H9 (cell line): ENCODE measurements around the gene ZBTB22. TPM values are rescaled to one million over a fixed set of nuclear protein-coding genes. Genes with fewer than 3 reads are reported as not detected.

Experiments
- DNase-seq: peaks from one replicate; pipeline ENCODE4 v3.0.0-alpha.2; 2017
- H2AFZ ChIP-seq: one replicate; pipeline ENCODE4 v1.6.1; 2013; ENCODE audit warnings: mild to moderate bottlenecking, low read length, control low read depth, moderate library complexity
- H2AK5ac ChIP-seq: 2 replicates; pipeline ENCODE4 v1.6.1; 2013; ENCODE audit warnings: low read length, control low read depth, mixed read lengths; ENCODE audit not compliant: insufficient read length
- H2BK120ac ChIP-seq: one replicate; pipeline ENCODE4 v1.6.1; 2013; ENCODE audit warnings: low read depth, mild to moderate bottlenecking, low read length, control low read depth, inconsistent platforms; ENCODE audit not compliant: poor library complexity, severe bottlenecking
- H2BK12ac ChIP-seq: 2 replicates; pipeline ENCODE4 v1.6.1; 2013; ENCODE audit warnings: low read length, control low read depth, mixed read lengths, low read depth; ENCODE audit not compliant: insufficient read length
- H2BK15ac ChIP-seq: 2 replicates; pipeline ENCODE4 v1.6.1; 2013; ENCODE audit warnings: low read depth, low read length, control low read depth
- H2BK20ac ChIP-seq: one replicate; pipeline ENCODE4 v1.6.1; 2013; ENCODE audit warnings: low read depth, mild to moderate bottlenecking, low read length, control low read depth, inconsistent platforms; ENCODE audit not compliant: poor library complexity, severe bottlenecking
- H2BK5ac ChIP-seq: 2 replicates; pipeline ENCODE4 v1.6.1; 2013; ENCODE audit warnings: low read length, control low read depth, mixed read lengths; ENCODE audit not compliant: insufficient read length
- H3K14ac ChIP-seq: 2 replicates; pipeline ENCODE4 v1.6.1; 2013; ENCODE audit warnings: low read length, control low read depth; ENCODE audit not compliant: insufficient read depth
- H3K18ac ChIP-seq: 2 replicates; pipeline ENCODE4 v1.6.1; 2013; ENCODE audit warnings: low read depth, mild to moderate bottlenecking, mixed read lengths, low read length, control low read depth; ENCODE audit not compliant: insufficient read length
- H3K23ac ChIP-seq: 2 replicates; pipeline ENCODE4 v1.6.1; 2013; ENCODE audit warnings: low read length, control low read depth, mixed read lengths, low read depth; ENCODE audit not compliant: insufficient read length
- H3K23me2 ChIP-seq: 2 replicates; pipeline ENCODE4 v1.6.1; 2013; ENCODE audit warnings: low read depth, mild to moderate bottlenecking, mixed read lengths, low read length, control low read depth; ENCODE audit not compliant: insufficient read length, poor library complexity, severe bottlenecking
- H3K27ac ChIP-seq: 2 replicates; pipeline ENCODE4 v1.5.1; 2013; ENCODE audit warnings: low read length, control low read depth, mixed read lengths, low read depth; ENCODE audit not compliant: insufficient read length
- H3K27me3 ChIP-seq: 2 replicates; pipeline ENCODE4 v1.6.1; 2013; ENCODE audit warnings: low read length, control low read depth, inconsistent platforms; ENCODE audit not compliant: insufficient read depth
- H3K4ac ChIP-seq: 2 replicates; pipeline ENCODE4 v1.6.1; 2013; ENCODE audit warnings: low read depth, mild to moderate bottlenecking, control low read depth, inconsistent platforms, low read length, moderate library complexity
- H3K4me1 ChIP-seq: 2 replicates; pipeline ENCODE4 v1.6.1; 2013; ENCODE audit warnings: low read length, control low read depth, inconsistent platforms; ENCODE audit not compliant: insufficient read depth
- H3K4me2 ChIP-seq: 2 replicates; pipeline ENCODE4 v1.6.1; 2013; ENCODE audit warnings: low read length, control low read depth, mixed read lengths; ENCODE audit not compliant: insufficient read length, insufficient read depth
- H3K56ac ChIP-seq: 2 replicates; pipeline ENCODE4 v1.6.1; 2013; ENCODE audit warnings: low read depth, mild to moderate bottlenecking, mixed read lengths, low read length, control low read depth; ENCODE audit not compliant: insufficient read length
- H3K79me1 ChIP-seq: 2 replicates; pipeline ENCODE4 v1.6.1; 2013; ENCODE audit warnings: low read depth, mild to moderate bottlenecking, moderate library complexity, low read length, control low read depth, inconsistent platforms; ENCODE audit not compliant: insufficient read depth, poor library complexity, severe bottlenecking
- H3K79me2 ChIP-seq: 2 replicates; pipeline ENCODE4 v1.6.1; 2013; ENCODE audit warnings: low read length, control low read depth, inconsistent platforms; ENCODE audit not compliant: insufficient read depth
- H3K9ac ChIP-seq: 2 replicates; pipeline ENCODE4 v1.6.1; 2013; ENCODE audit warnings: low read length, control low read depth, mixed read lengths; ENCODE audit not compliant: insufficient read length; ENCODE audit errors: extremely low read depth
- H3K9me3 ChIP-seq: one replicate; pipeline ENCODE4 v1.6.1; 2013; ENCODE audit warnings: low read depth, low read length, inconsistent platforms; ENCODE audit not compliant: control insufficient read depth
- H3T11ph ChIP-seq: one replicate; pipeline ENCODE4 v1.6.1; 2013; ENCODE audit warnings: mild to moderate bottlenecking, low read length, control low read depth, inconsistent platforms
- H4K20me1 ChIP-seq: one replicate; pipeline ENCODE4 v1.6.1; 2013; ENCODE audit not compliant: control insufficient read depth, insufficient read length, insufficient read depth
- H4K5ac ChIP-seq: 2 replicates; pipeline ENCODE4 v1.6.1; 2013; ENCODE audit warnings: low read depth, mild to moderate bottlenecking, mixed read lengths, low read length, control low read depth; ENCODE audit not compliant: insufficient read length
- H4K8ac ChIP-seq: replicated peaks from 2 replicates; pipeline ENCODE4 v1.6.1; 2013; ENCODE audit warnings: low read length, control low read depth, mixed read lengths, low read depth; ENCODE audit not compliant: insufficient read length
- H4K91ac ChIP-seq: 2 replicates; pipeline ENCODE4 v1.6.1; 2013; ENCODE audit warnings: low read depth, mild to moderate bottlenecking, moderate library complexity, mixed read lengths, low read length, control low read depth; ENCODE audit not compliant: insufficient read length
- H3K27ac Mint-ChIP-seq, 3 experiments: 2 replicates in 2 of 3; 3 replicates in 1 of 3; pipeline ENCODE4 v1.8.0; 2020 to 2021; ENCODE audit warnings: mixed read lengths in 3 of 3, mild to moderate bottlenecking in 1 of 3, moderate library complexity in 1 of 3
- H3K27me3 Mint-ChIP-seq: 2 replicates; pipeline ENCODE4 v1.8.0; 2021; ENCODE audit warnings: low read depth, mild to moderate bottlenecking, moderate library complexity, mixed read lengths
- H3K36me3 Mint-ChIP-seq, 3 experiments: 2 replicates in 2 of 3; 3 replicates in 1 of 3; pipeline ENCODE4 v1.8.0; 2020 to 2021; ENCODE audit warnings: low read depth in 3 of 3, mixed read lengths in 3 of 3; ENCODE audit not compliant: insufficient read depth in 1 of 3
- H3K4me1 Mint-ChIP-seq, 2 experiments: 2 replicates each; pipeline ENCODE4 v1.8.0; 2020; ENCODE audit warnings: mixed read lengths in 2 of 2
- H3K4me3 Mint-ChIP-seq, 2 experiments: 2 replicates in 1 of 2; 3 replicates in 1 of 2; pipeline ENCODE4 v1.8.0; 2020 to 2021; ENCODE audit warnings: mild to moderate bottlenecking in 2 of 2, mixed read lengths in 2 of 2, moderate library complexity in 1 of 2
- H3K9me3 Mint-ChIP-seq, 2 experiments: 2 replicates in 1 of 2; 3 replicates in 1 of 2; pipeline ENCODE4 v1.8.0; 2020; ENCODE audit warnings: mild to moderate bottlenecking in 2 of 2, mixed read lengths in 2 of 2, moderate library complexity in 1 of 2
- CTCF ChIP-seq: fragments of 200-600 bp; sonication (generic); conservative IDR thresholded peaks from 3 replicates; pipeline ENCODE4 v1.8.0; 2021; ENCODE audit warnings: antibody characterized with exemption, mild to moderate bottlenecking
- WGBS: extraction: QIAGEN DNeasy Blood & Tissue Kit; methylation state at CpG from one replicate; pipeline ENCODE4 v1.1.7; 2013; ENCODE audit warnings: missing lambda C conversion rate, low lambda C conversion rate, mixed read lengths; ENCODE audit not compliant: insufficient read length; ENCODE audit errors: extremely low coverage; 5-methylcytosine and 5-hydroxymethylcytosine counted together
- total RNA-seq: library from RNA; stranded (reverse); gene quantifications from 2 replicates; pipeline ENCODE4 v1.2.1, GENCODE V29; 2021

The ZBTB22 gene
- total RNA-seq, 1 experiment from 2014 or later = 8.1 TPM

GRCh38 chr6:33299237-33299944 is 18.2 kb downstream of the ZBTB22 start:
- Histone ChIP-seq H3K9ac (peak overlapping the region; percentile 85), H3T11ph (no peak overlapping the region), H3K4me2 (peak overlapping the region; percentile 90), H3K79me2 (peaks cover 3% of the 10 kb centered on the region; the same call in 1 of the 2 replicates), H2BK12ac (no peak overlapping the region), H4K8ac (no peak overlapping the region), H2BK5ac (no peak overlapping the region), H3K23me2 (peaks cover 22% of the 10 kb centered on the region), H2AK5ac (no peak overlapping the region), H3K23ac (no peak overlapping the region), H3K14ac (peak overlapping the region; percentile 80), H3K4me1 (no peaks in the 10 kb centered on the region), H2AFZ (no peak overlapping the region), H3K27ac (peak overlapping the region; percentile 91), H3K27me3 (no peaks in the 10 kb centered on the region), H4K5ac (no peak overlapping the region), H4K91ac (no peak overlapping the region), H4K20me1 (no peaks in the 10 kb centered on the region), H3K79me1 (no peaks in the 10 kb centered on the region), H3K18ac (peak overlapping the region; percentile 71), H2BK120ac (no peak overlapping the region), H3K56ac (peak overlapping the region; percentile 7), H2BK20ac (no peak overlapping the region), H3K9me3 (no peaks in the 10 kb centered on the region), H2BK15ac (no peak overlapping the region), H3K4ac (no peak overlapping the region)
- TF ChIP-seq CTCF = peak; percentile 81
- peak overlapping the region; percentile 98 to 100 for H3K4me3 Mint-ChIP-seq
- no CpG with 5 or more reads among the region's 54 CpGs for WGBS
- peak; percentile 87 for DNase-seq
- H3K4me1 Mint-ChIP-seq = peaks cover 12 to 20% of the 10 kb centered on the region in 2 experiments
- H3K9me3 Mint-ChIP-seq = no peaks in the 10 kb centered on the region
- H3K36me3 Mint-ChIP-seq = peaks cover 7 to 26% (median 17%) of the 10 kb centered on the region in 3 experiments; a peak in 6 of 7 replicates
- H3K27me3 Mint-ChIP-seq = no peaks in the 10 kb centered on the region
- H3K27ac Mint-ChIP-seq = peak overlapping the region; percentile 98 to 99 (median 98)
